DND-41 (cell line): ENCODE data around the gene SLC19A3.
"Not testable (repeated sequence)": the region's sequence is repeated elsewhere in the genome, so short reads cannot be mapped to it uniquely, and the experiment has no call there.

Source experiments
- CTCF ChIP-seq: IDR thresholded peaks from 2 replicates; pipeline ENCODE4 v1.5.1; 2012; ENCODE audit warnings: borderline replicate concordance, low read length, moderate library complexity, mild to moderate bottlenecking; ENCODE audit not compliant: poor library complexity, severe bottlenecking; ENCODE audit errors: extremely low read depth
- EZH2 ChIP-seq: IDR thresholded peaks from 3 replicates; pipeline ENCODE4 v1.6.1; 2012; ENCODE audit warnings: borderline replicate concordance, low read depth, mild to moderate bottlenecking, moderate library complexity, low read length, inconsistent platforms; ENCODE audit not compliant: severe bottlenecking

- TF ChIP-seq CTCF = peak; percentile 12
- not testable (repeated sequence) for TF ChIP-seq EZH2
Observed at GRCh38 chr2:227740705-227741104, 22.9 kb upstream of the SLC19A3 start.
